ENCODE results near the gene ARVCF. TPM values are rescaled to one million over a fixed set of nuclear protein-coding genes. Genes with fewer than 3 reads are reported as not detected.
A peak's percentile ranks its signal among the peaks of the same experiment; 100 is the strongest.

ARVCF gene
- total RNA-seq, 4 donors from 2014 or later = 6.5 to 20.0 (median 9.3) TPM

- DNase-seq (ENCODE audit: low spot score) = no peak
- ATAC-seq (ENCODE audit: low FRiP score) = no peak
- TF ChIP-seq CTCF (IDR thresholded peaks at IDR 0.05) = no peak
These were observed 8.2 kb upstream of the ARVCF start for GRCh38 chr22:20024650-20025397.

GRCh38 chr22:20024225-20024624 is 7.6 kb upstream of the ARVCF start:
- no peak for TF ChIP-seq CTCF (IDR thresholded peaks at IDR 0.05)
- no peak for DNase-seq (ENCODE audit: low spot score)
- no peak for ATAC-seq (ENCODE audit: low FRiP score)

GRCh38 chr22:20022978-20023613 is 6.5 kb upstream of the ARVCF start:
- ATAC-seq (ENCODE audit: low FRiP score) (no peak), DNase-seq (ENCODE audit: low spot score) (no peak)
- no peak for TF ChIP-seq CTCF (IDR thresholded peaks at IDR 0.05)

GRCh38 chr22:20022231-20022977 is 5.8 kb upstream of the ARVCF start:
- DNase-seq (ENCODE audit: low spot score) (no peak), ATAC-seq (ENCODE audit: low FRiP score) (no peak)
- no peak for TF ChIP-seq CTCF (IDR thresholded peaks at IDR 0.05)

GRCh38 chr22:20021196-20022181 is 4.9 kb upstream of the ARVCF start:
- ATAC-seq (ENCODE audit: low FRiP score) (peak; percentile 17), DNase-seq (ENCODE audit: low spot score) (no peak)
- TF ChIP-seq CTCF (IDR thresholded peaks at IDR 0.05) = no peak

GRCh38 chr22:20020533-20021195 is 4.0 kb upstream of the ARVCF start, which contains the start of gene TANGO2:
TANGO2 (plus strand) TSS chr22:20021110; CDS start chr22:20036799, 15,689 bp downstream.
- DNase-seq (ENCODE audit: low spot score) (peak; percentile 67), ATAC-seq (ENCODE audit: low FRiP score) (peak; percentile 91)
- TF ChIP-seq CTCF (IDR thresholded peaks at IDR 0.05) = no peak
